CD14-positive monocyte (primary cell): ENCODE measurements around the gene ARL5B. TPM values are rescaled to one million over a fixed set of nuclear protein-coding genes. Genes with fewer than 3 reads are reported as not detected.
A peak's percentile ranks its signal among the peaks of the same experiment; 100 is the strongest.

Experiments
- DNase-seq, 3 donors: peaks; one replicate each; pipeline ENCODE4 v3.0.0-alpha.2; 2011 to 2022
- H2AFZ ChIP-seq: 2 replicates; pipeline ENCODE4 v1.6.0; 2012; ENCODE audit warnings: mild to moderate bottlenecking, low read depth, low read length, inconsistent platforms; ENCODE audit not compliant: insufficient read depth, poor library complexity, severe bottlenecking
- H3K27ac ChIP-seq, 2 donors: 1 replicate in 1 of 2; 2 replicates in 1 of 2; pipeline ENCODE4 v1.5.1; 2012 to 2013; ENCODE audit warnings: low read length in 2 of 2, control low read depth in 1 of 2, inconsistent platforms in 1 of 2, low read depth in 1 of 2, mild to moderate bottlenecking in 1 of 2
- H3K27me3 ChIP-seq, 2 donors: one replicate each; pipeline versions ENCODE4 v1.6.0 to v1.6.1; 2011 to 2013; ENCODE audit warnings: low read length in 2 of 2; ENCODE audit not compliant: control insufficient read depth in 2 of 2, insufficient read depth in 2 of 2
- H3K36me3 ChIP-seq, 2 donors: replicated peaks in 1 of 2; 1 replicate in 1 of 2; 2 replicates in 1 of 2; pipeline versions ENCODE4 v1.5.1 to v1.6.1; 2012 to 2013; ENCODE audit warnings: low read length in 2 of 2, control low read depth in 1 of 2, inconsistent platforms in 1 of 2, mild to moderate bottlenecking in 1 of 2; ENCODE audit not compliant: insufficient read depth in 2 of 2, control insufficient read depth in 1 of 2
- H3K4me1 ChIP-seq, 2 donors: 1 replicate in 1 of 2; 2 replicates in 1 of 2; pipeline versions ENCODE4 v1.5.1 to v1.6.1; 2012 to 2013; ENCODE audit warnings: low read length in 2 of 2, control low read depth in 1 of 2, inconsistent platforms in 1 of 2, mild to moderate bottlenecking in 1 of 2, moderate library complexity in 1 of 2; ENCODE audit not compliant: insufficient read depth in 2 of 2, control insufficient read depth in 1 of 2
- H3K4me2 ChIP-seq: replicated peaks from 2 replicates; pipeline ENCODE3; 2012; ENCODE audit warnings: low read length, moderate library complexity, mild to moderate bottlenecking; ENCODE audit not compliant: poor library complexity, severe bottlenecking; ENCODE audit errors: extremely low read depth
- H3K4me3 ChIP-seq, 3 experiments: fragments of 200-600 bp in 1 of 3; sonication (generic) in 1 of 3; replicated peaks in 1 of 3; 1 replicate in 2 of 3; 2 replicates in 1 of 3; pipeline ENCODE4 v1.5.1; 2011 to 2013; ENCODE audit warnings: low read length in 3 of 3, mild to moderate bottlenecking in 3 of 3, control low read depth in 2 of 3, low read depth in 2 of 3, inconsistent platforms in 1 of 3, moderate library complexity in 1 of 3
- H3K79me2 ChIP-seq: 2 replicates; pipeline ENCODE4 v1.6.0; 2012; ENCODE audit warnings: mild to moderate bottlenecking, control low read depth, inconsistent platforms, low read length, moderate library complexity; ENCODE audit not compliant: insufficient read depth
- H3K9ac ChIP-seq: 2 replicates; pipeline ENCODE4 v1.6.0; 2017; ENCODE audit warnings: low read length, mild to moderate bottlenecking; ENCODE audit not compliant: insufficient read depth, poor library complexity, severe bottlenecking
- H3K9me3 ChIP-seq, 2 donors: replicated peaks in 1 of 2; 1 replicate in 1 of 2; 2 replicates in 1 of 2; pipeline versions ENCODE4 v1.5.1 to v1.6.1; 2012 to 2013; ENCODE audit warnings: low read length in 2 of 2, control low read depth in 1 of 2; ENCODE audit not compliant: control insufficient read depth in 1 of 2, insufficient read depth in 1 of 2
- H4K20me1 ChIP-seq: 2 replicates; pipeline ENCODE4 v1.6.0; 2012; ENCODE audit warnings: mild to moderate bottlenecking, low read length, control low read depth, moderate library complexity; ENCODE audit not compliant: insufficient read depth
- H3K27ac Mint-ChIP-seq, 7 donors: one replicate each; pipeline ENCODE4 v1.8.0; 2020; ENCODE audit warnings: mild to moderate bottlenecking in 7 of 7, mixed read lengths in 7 of 7, moderate library complexity in 6 of 7, inconsistent platforms in 2 of 7
- H3K27me3 Mint-ChIP-seq, 3 donors: one replicate each; pipeline ENCODE4 v1.8.0; 2021 to 2022; ENCODE audit warnings: low read depth in 3 of 3, mild to moderate bottlenecking in 3 of 3, mixed read lengths in 3 of 3, moderate library complexity in 3 of 3, inconsistent platforms in 1 of 3
- H3K36me3 Mint-ChIP-seq, 2 donors: one replicate each; pipeline ENCODE4 v1.8.0; 2020; ENCODE audit warnings: mixed read lengths in 2 of 2, inconsistent platforms in 1 of 2, mild to moderate bottlenecking in 1 of 2
- H3K4me1 Mint-ChIP-seq: one replicate; pipeline ENCODE4 v1.8.0; 2020; ENCODE audit warnings: mild to moderate bottlenecking, mixed read lengths
- H3K4me3 Mint-ChIP-seq, 2 donors: one replicate each; pipeline ENCODE4 v1.8.0; 2020; ENCODE audit warnings: mild to moderate bottlenecking in 2 of 2, mixed read lengths in 2 of 2, moderate library complexity in 1 of 2
- H3K9me3 Mint-ChIP-seq, 7 donors: one replicate each; pipeline ENCODE4 v1.8.0; 2020 to 2022; ENCODE audit warnings: mixed read lengths in 7 of 7, mild to moderate bottlenecking in 6 of 7, moderate library complexity in 6 of 7, inconsistent platforms in 2 of 7
- WGBS: methylation state at CpG from one replicate; pipeline ENCODE4 v1.1.5; 2013; ENCODE audit warnings: missing lambda C conversion rate; ENCODE audit not compliant: insufficient coverage; 5-methylcytosine and 5-hydroxymethylcytosine counted together
- intact Hi-C, 2 donors: fragments of 100-400 bp; cut with micrococcal nuclease; formaldehyde crosslinking; loops; one replicate each; pipeline versions ENCODE4 v1.15.0 to v1.15.1; 2023
- polyA plus RNA-seq, 3 donors: library from polyadenylated mRNA; depleted of rRNA in 1 of 3; unstranded in 2 of 3; stranded (reverse) in 1 of 3; fragments of 300-500 nt in 2 of 3; fragments of >200 nt in 1 of 3; fragmentation: Illumina TruSeq in 2 of 3; gene quantifications; 1 replicate in 2 of 3; 2 replicates in 1 of 3; pipeline ENCODE4 v1.2.3, GENCODE V29; 2012 to 2021
- TF ChIP-seq, protein P1 (sequence below): fragments of 200-600 bp; IDR thresholded peaks from one replicate; pipeline ENCODE4 v1.8.0; 2022; ENCODE audit warnings: antibody characterized with exemption, mild to moderate bottlenecking

Gene ARL5B
- polyA plus RNA-seq, 3 donors: 1.3 to 14.4 (median 1.4) TPM

DNA sequence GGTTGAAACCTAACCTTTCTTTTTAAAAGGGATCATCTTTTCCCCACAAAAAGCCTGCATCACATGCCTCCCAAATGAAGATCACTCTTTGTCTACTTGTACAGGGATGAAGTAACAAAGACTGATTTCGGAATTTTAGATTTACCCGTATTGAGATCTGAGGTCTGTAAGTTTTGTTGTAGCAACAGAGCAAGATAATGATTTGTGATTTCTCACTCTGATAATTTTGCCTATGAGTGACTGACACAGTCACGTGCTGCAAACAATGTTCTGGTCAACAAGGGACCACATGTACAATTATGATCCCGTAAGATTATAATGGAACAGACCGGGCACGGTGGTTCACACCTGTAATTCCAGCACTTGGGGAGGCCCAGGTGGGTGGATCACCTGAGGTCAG is 31.3 kb downstream of the ARL5B start:
- no peak overlapping the region for H3K4me2 ChIP-seq
- no peak overlapping the region for H3K27ac ChIP-seq
- Mint-ChIP-seq H3K4me1 (peaks cover 3% of the 10 kb centered on the region), H3K27ac (no peak overlapping the region), H3K9me3 (peaks cover 0 to 3% (median 0%) of the 10 kb centered on the region in 7 donors), H3K36me3 (no peaks in the 10 kb centered on the region), H3K27me3 (peaks cover 1 to 4% (median 2%) of the 10 kb centered on the region in 3 donors), H3K4me3 (no peak overlapping the region)
- H3K79me2 ChIP-seq: no peaks in the 10 kb centered on the region
- H3K9me3 ChIP-seq: no peaks in the 10 kb centered on the region
- no peak overlapping the region for H2AFZ ChIP-seq
- no peak for DNase-seq
- WGBS: 94% methylated on average over 6 of the region's 6 CpGs
- no peak overlapping the region for H3K9ac ChIP-seq
- H3K4me3 ChIP-seq: no peak overlapping the region
- no peaks in the 10 kb centered on the region for H3K27me3 ChIP-seq
- intact Hi-C loops: no loop called here
- TF ChIP-seq, protein P1, sequence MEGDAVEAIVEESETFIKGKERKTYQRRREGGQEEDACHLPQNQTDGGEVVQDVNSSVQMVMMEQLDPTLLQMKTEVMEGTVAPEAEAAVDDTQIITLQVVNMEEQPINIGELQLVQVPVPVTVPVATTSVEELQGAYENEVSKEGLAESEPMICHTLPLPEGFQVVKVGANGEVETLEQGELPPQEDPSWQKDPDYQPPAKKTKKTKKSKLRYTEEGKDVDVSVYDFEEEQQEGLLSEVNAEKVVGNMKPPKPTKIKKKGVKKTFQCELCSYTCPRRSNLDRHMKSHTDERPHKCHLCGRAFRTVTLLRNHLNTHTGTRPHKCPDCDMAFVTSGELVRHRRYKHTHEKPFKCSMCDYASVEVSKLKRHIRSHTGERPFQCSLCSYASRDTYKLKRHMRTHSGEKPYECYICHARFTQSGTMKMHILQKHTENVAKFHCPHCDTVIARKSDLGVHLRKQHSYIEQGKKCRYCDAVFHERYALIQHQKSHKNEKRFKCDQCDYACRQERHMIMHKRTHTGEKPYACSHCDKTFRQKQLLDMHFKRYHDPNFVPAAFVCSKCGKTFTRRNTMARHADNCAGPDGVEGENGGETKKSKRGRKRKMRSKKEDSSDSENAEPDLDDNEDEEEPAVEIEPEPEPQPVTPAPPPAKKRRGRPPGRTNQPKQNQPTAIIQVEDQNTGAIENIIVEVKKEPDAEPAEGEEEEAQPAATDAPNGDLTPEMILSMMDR: no peak
- H3K4me1 ChIP-seq: no peaks in the 10 kb centered on the region
- no peaks in the 10 kb centered on the region for H3K36me3 ChIP-seq
- H4K20me1 ChIP-seq: no peaks in the 10 kb centered on the region

DNA sequence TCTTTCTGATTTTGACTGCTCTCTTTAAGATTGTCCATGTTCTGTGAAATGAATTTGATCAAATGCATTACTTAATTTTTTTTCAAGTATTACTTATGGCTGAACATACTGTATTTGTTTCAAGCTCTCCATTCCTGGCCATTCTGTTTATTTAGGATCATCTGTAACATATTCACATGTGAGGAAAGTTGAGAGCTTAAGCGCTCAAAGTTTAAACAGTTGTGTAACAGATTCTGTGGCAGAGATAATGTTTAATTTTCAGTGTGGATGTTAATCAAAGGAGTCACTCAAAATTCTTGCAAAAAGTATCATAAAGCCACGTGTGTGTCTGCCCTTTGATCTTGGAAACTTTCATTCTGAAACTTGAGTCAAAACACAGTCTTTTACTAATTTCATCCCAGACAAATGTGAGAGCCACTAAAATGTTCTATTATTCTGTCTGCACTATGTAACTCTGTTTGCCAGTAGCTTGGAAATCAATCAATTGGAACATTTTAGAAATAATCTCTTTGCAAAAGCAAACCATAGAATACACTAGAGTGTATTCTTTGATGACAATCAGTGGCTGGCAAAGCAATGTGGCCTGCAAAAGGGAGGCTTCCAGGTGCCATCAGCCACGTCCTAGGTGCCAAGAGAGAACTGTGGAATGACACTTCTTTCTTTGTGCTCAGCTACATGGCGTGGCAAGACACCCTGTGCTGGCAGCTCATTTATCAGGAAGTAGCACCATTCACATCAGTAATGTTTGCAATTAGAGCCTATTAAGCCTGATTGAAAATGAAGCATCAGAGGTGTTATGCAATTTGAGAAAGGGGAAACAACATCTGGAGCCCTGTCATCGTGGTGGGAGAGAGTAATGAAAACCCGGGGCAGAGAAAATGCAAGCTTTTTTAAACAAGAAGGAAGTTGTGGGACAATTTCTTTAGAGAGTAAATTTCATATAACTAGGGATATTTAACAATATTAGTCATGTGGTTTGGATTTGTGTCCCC is 40.9 kb downstream of the ARL5B start:
- Mint-ChIP-seq H3K27me3 (no peaks in the 10 kb centered on the region), H3K27ac (peak overlapping the region; percentile 42 to 93 (median 82)), H3K9me3 (peaks cover 2 to 15% (median 5%) of the 10 kb centered on the region in 7 donors), H3K36me3 (no peaks in the 10 kb centered on the region), H3K4me3 (no peak overlapping the region), H3K4me1 (peaks cover 17% of the 10 kb centered on the region)
- no peaks in the 10 kb centered on the region for H3K27me3 ChIP-seq
- peaks cover 9 to 14% of the 10 kb centered on the region in 2 donors for H3K4me1 ChIP-seq
- H3K27ac ChIP-seq: peak overlapping the region in 1 of 2 donors; percentile 62
- TF ChIP-seq, protein P1: no peak
- H4K20me1 ChIP-seq: no peaks in the 10 kb centered on the region
- peak overlapping the region; percentile 22 for H3K4me2 ChIP-seq
- H2AFZ ChIP-seq: no peak overlapping the region
- intact Hi-C loops: no loop called here
- no peaks in the 10 kb centered on the region for H3K36me3 ChIP-seq
- 40% methylated on average over 2 of the region's 6 CpGs for WGBS
- no peak overlapping the region for H3K4me3 ChIP-seq
- no peaks in the 10 kb centered on the region for H3K79me2 ChIP-seq
- no peaks in the 10 kb centered on the region for H3K9me3 ChIP-seq
- H3K9ac ChIP-seq: no peak overlapping the region
- DNase-seq: peak; percentile 30 to 72 (median 55)
